D721Med (cell line): ENCODE results near the gene IFFO2.

Experiments used
- DNase-seq: peaks from one replicate; pipeline ENCODE4 v3.0.0; 2011; ENCODE audit warnings: low spot score; ENCODE audit not compliant: insufficient read length
- FAIRE-seq: peaks from 2 replicates; lab custom pipeline; 2011; peaks lifted over from hg19 to GRCh38; lab: Jason Lieb, UNC
- TF ChIP-seq, protein P1 (sequence below): IDR thresholded peaks from 2 replicates; pipeline ENCODE4 v1.5.1; 2012; ENCODE audit warnings: mild to moderate bottlenecking, control low read depth; ENCODE audit not compliant: insufficient read depth; ENCODE audit errors: missing control alignments

IFFO2 gene

DNA sequence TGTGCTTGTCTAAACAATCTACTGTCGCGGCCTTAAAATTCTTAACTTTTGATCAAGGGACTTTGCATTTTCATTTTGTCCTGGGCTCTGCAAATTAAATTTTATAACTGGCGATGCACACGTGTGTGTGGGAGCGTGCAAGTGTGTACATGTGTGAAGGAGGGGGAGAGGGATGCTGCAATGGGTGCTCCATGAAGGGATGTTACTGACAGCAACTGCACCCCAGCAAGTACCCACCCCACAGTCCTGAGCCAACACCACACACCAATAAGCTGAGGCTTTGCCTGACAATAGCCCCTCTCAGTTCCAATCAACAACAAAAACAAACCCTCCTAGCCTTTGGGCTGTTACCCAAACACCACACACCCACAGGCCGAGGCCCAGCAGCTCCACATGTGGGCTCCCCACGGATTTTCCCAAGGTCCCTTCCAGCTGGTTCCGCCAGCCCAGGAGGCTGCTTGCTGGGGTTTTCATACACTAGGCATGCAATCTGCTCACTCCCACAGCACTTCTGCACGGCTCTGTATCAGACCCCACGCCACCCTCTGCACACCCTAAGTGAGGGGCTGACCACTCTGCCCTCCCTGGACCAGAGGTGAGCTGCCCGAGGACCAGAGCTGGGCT lies 32.8 kb upstream of the IFFO2 start:
- FAIRE-seq (no peak), DNase-seq (no peak)
- TF ChIP-seq, protein P1, sequence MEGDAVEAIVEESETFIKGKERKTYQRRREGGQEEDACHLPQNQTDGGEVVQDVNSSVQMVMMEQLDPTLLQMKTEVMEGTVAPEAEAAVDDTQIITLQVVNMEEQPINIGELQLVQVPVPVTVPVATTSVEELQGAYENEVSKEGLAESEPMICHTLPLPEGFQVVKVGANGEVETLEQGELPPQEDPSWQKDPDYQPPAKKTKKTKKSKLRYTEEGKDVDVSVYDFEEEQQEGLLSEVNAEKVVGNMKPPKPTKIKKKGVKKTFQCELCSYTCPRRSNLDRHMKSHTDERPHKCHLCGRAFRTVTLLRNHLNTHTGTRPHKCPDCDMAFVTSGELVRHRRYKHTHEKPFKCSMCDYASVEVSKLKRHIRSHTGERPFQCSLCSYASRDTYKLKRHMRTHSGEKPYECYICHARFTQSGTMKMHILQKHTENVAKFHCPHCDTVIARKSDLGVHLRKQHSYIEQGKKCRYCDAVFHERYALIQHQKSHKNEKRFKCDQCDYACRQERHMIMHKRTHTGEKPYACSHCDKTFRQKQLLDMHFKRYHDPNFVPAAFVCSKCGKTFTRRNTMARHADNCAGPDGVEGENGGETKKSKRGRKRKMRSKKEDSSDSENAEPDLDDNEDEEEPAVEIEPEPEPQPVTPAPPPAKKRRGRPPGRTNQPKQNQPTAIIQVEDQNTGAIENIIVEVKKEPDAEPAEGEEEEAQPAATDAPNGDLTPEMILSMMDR, result no peak

DNA sequence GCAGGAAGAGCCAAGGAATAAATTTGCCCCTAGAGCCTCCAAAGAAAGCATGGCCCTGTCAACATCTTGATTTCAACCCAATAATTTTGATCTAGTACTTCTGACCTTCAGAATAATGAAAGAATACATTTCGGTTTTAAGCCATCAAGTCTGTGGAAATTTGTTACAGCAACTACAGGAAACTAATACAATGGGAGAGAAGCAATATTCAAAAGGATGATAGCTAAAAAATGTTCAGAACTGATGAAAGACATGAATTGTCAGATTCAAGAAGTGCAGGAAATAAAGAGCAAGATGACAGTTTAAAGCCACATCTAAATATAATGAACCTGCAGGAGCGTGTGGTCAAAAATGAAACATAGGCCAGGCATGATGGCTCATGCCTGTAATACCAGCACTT lies 24.8 kb upstream of the IFFO2 start:
- DNase-seq (no peak), FAIRE-seq (no peak)
- TF ChIP-seq, protein P1, result no peak

DNA sequence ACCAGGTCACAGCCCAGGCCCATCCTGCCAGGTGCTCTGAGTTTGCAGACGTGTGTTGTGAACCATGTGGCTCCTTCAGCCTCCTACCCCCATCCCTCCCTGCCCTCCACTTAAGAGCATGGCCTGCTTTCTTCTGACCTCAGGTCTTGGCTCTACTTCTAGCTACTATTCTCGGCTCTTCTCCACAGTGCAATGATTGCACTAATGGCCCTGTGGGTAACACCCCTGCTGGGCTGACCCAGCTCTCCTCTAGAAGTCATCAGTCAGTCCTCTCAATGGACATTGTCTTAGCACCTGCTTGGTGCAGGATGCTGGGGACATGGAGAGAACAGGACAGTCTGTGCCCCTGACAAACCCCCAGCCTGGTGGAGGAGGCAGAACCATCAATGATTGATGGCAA lies 22.2 kb upstream of the IFFO2 start:
- DNase-seq (no peak), FAIRE-seq (no peak)

DNA sequence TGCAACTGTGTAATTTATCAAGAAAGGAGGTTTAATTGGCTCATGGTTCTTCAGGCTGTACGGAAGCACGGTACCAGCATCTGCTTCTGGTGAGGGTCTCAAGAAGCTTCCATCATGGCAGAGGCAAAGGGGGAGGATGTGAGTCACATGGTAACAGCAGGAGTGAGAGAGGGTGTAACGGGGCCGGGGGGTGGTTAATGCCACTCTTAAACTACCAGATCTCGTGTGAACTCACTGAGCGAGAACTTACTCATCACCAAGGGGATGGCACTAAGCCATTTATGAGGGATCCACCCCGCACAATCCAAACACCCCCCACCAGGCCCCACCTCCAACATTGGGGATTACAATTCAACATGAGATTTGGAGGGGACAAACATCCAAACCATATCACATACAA lies 21.0 kb upstream of the IFFO2 start:
- DNase-seq (no peak), FAIRE-seq (no peak)
- TF ChIP-seq, protein P1, result no peak

More for the DNA sequence above, 22.2 kb upstream of the IFFO2 start:
- TF ChIP-seq, protein P1, result no peak

DNA sequence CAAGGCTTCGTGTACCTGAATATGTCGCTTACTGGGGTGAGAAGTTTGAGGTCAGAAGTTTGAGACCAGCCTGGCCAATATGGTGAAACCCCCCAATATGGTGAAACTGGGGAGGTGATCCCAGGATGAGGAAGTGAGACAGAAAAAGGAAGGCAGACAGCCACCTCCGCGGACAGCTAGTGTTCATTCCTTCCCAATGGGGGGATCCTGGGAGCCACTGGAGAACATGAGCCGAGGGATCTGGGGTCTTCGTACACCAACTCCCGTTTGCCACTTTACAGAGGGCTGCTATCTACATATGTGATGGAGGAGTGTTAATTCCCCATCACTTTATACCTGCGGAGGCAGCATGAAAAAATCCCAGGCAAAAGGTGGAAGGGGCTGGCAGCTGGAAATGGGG lies 19.6 kb upstream of the IFFO2 start:
- FAIRE-seq (no peak), DNase-seq (no peak)
- TF ChIP-seq, protein P1, result no peak

DNA sequence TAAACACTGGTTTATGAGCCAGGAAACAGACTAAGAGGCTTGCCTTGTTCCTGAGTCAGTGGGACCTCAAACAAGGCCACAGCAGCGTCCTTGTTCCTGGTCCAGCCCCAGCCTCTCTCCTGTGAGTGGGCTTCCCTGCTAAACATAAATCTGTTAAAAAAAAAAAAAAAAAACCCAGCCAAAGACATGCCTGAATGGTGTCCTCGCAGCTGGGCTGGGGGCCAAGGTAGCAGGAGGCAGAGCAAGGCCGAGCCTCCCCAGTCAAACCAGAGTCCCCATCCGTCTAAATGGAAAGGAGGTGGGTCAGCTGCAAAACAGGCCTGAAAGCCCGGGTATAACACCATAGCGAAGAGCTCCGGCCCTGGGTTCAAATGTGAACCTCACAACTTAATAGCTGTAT lies 18.1 kb upstream of the IFFO2 start:
- no peak for FAIRE-seq

DNA sequence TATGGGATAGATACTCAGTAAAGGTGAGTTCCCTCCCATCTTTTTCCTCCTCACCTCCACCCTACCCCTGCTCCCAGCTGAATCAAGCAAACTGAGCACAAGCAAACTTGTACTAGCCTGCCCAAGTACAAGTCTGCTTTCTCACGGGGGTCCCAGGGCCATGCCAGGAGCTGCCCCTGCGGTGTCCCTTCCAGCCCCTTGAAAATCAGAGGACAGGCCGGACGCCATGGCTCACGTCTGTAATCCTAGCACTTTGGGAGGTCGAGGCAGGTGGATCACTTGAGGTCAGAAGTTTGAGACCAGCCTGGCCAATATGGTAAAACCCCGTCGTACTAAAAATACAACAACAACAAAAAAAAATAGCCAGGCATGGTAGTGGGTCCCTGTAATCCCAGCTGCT lies 17.5 kb upstream of the IFFO2 start:
- DNase-seq, result no peak
- FAIRE-seq, result no peak
- TF ChIP-seq, protein P1, result no peak

More for the DNA sequence above, 18.1 kb upstream of the IFFO2 start:
- no peak for DNase-seq
- TF ChIP-seq, protein P1, result no peak
